Amygdala (tissue), 56 donors: ENCODE data around the gene MYO1B.
"Not testable (repeated sequence)": the region's sequence is repeated elsewhere in the genome, so short reads cannot be mapped to it uniquely, and the experiment has no call there.

Experiments used
- DNase-seq, 56 donors: peaks; one replicate each; lab custom pipeline; 2025; lab: John Stamatoyannopoulos, UW

MYO1B gene

GRCh38 chr2:191436368-191437055 is 191.3 kb downstream of the MYO1B start:
- no peak for DNase-seq

GRCh38 chr2:191439481-191439880 is 194.3 kb downstream of the MYO1B start:
- DNase-seq: no peak

- DNase-seq: peak in 2 of 56 donors; percentile 1 to 2
Observed at GRCh38 chr2:191441496-191442214, 196.5 kb downstream of the MYO1B start.

- no peak for DNase-seq
Observed at GRCh38 chr2:191443446-191443845, 198.2 kb downstream of the MYO1B start.

- DNase-seq: no peak
Observed at GRCh38 chr2:191446910-191447309, 201.7 kb downstream of the MYO1B start.

- no peak for DNase-seq
Observed at GRCh38 chr2:191451116-191451515, 205.9 kb downstream of the MYO1B start.

GRCh38 chr2:191452065-191452464 is 206.9 kb downstream of the MYO1B start:
- no peak for DNase-seq

- no peak for DNase-seq
Observed at GRCh38 chr2:191453761-191454160, 208.6 kb downstream of the MYO1B start.

GRCh38 chr2:191456506-191456905 is 211.3 kb downstream of the MYO1B start:
- not testable (repeated sequence) for DNase-seq

- DNase-seq: no peak
Observed at GRCh38 chr2:191459158-191459557, 214.0 kb downstream of the MYO1B start.

- DNase-seq: no peak
Observed at GRCh38 chr2:191462370-191462769, 217.2 kb downstream of the MYO1B start.

GRCh38 chr2:191463790-191464189 is 218.6 kb downstream of the MYO1B start:
- DNase-seq: no peak

- DNase-seq: no peak
Observed at GRCh38 chr2:191465766-191466420, 220.7 kb downstream of the MYO1B start.

- no peak for DNase-seq
Observed at GRCh38 chr2:191467113-191467512, 221.9 kb downstream of the MYO1B start.

GRCh38 chr2:191470306-191470705 is 225.1 kb downstream of the MYO1B start:
- DNase-seq: no peak

GRCh38 chr2:191474464-191474863 is 229.3 kb downstream of the MYO1B start:
- no peak for DNase-seq
